ENCODE data around the gene HINT2. TPM values are rescaled to one million over a fixed set of nuclear protein-coding genes. Genes with fewer than 3 reads are reported as not detected.

HINT2 gene
- total and polyA plus RNA-seq, 4 donors, result 19.9 to 112 (median 58.8) TPM

DNA sequence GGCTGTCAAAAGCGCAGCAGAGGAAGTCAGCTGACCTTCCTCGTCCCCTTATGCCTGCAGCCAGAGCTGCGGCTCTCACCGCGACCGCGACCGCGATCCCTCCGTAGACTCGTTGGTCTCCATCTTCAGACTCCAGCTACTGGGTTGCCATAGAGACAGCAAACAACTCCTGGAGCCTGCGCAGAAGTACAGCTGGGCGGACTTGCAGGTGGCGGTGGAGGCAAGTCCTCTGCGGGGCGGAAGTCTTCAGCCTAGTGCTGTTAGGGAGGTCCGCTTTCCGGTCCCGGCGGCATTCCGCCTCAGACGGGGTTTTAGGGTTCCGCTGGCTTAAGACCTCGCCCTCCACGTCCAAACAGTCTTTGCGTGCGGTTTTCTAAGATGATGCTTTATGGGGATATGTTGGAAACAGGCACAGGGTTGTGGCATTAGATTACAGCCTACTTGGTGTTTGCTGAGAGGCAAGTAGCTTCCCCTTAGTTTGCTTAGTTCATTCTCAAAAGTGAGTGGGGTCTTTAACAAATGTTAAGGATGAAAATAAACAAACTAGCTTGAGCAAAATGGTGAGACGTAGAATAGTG is 2.7 kb downstream of the HINT2 start, which contains the start of gene SPAG8:
Gene SPAG8, minus strand, starts transcription at position 238 of the 578 bp plus-strand sequence. Its CDS starts 115 bp downstream, at position 123.
- peak within 1 kb of the TSS in 1 of 2 donors; percentile 51 for H3K9ac ChIP-seq (ENCODE audit: insufficient read depth in 1 of 2, low read length in 2 of 2)
- TF ChIP-seq, protein P1, sequence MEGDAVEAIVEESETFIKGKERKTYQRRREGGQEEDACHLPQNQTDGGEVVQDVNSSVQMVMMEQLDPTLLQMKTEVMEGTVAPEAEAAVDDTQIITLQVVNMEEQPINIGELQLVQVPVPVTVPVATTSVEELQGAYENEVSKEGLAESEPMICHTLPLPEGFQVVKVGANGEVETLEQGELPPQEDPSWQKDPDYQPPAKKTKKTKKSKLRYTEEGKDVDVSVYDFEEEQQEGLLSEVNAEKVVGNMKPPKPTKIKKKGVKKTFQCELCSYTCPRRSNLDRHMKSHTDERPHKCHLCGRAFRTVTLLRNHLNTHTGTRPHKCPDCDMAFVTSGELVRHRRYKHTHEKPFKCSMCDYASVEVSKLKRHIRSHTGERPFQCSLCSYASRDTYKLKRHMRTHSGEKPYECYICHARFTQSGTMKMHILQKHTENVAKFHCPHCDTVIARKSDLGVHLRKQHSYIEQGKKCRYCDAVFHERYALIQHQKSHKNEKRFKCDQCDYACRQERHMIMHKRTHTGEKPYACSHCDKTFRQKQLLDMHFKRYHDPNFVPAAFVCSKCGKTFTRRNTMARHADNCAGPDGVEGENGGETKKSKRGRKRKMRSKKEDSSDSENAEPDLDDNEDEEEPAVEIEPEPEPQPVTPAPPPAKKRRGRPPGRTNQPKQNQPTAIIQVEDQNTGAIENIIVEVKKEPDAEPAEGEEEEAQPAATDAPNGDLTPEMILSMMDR (IDR thresholded peaks at IDR 0.05; ENCODE audit: control extremely low read depth, extremely low read depth), result no peak
- no peaks in the 10 kb centered on the region for H3K27me3 ChIP-seq (ENCODE audit: control insufficient read depth in 3 of 3, insufficient read depth in 3 of 3, low read length in 2 of 3)
- H3K9me3 ChIP-seq (ENCODE audit: control insufficient read depth in 4 of 4, insufficient read depth in 3 of 4, low read length in 3 of 4), result no peaks in the 10 kb centered on the region
- H3K4me1 ChIP-seq (ENCODE audit: control insufficient read depth in 5 of 5, insufficient read depth in 5 of 5, low read length in 5 of 5), result peaks cover 0 to 21% (median 9%) of the 10 kb centered on the region in 5 donors
- peaks cover 0 to 19% (median 8%) of the 10 kb centered on the region in 4 donors for H3K36me3 ChIP-seq (ENCODE audit: control insufficient read depth in 4 of 4, insufficient read depth in 4 of 4, low read length in 4 of 4)
- H3K27ac ChIP-seq (ENCODE audit: low read depth in 1 of 2, low read length in 1 of 2), result peak within 1 kb of the TSS; percentile 65 to 88
- peak within 1 kb of the TSS; percentile 54 for H3K4me3 ChIP-seq
- peak; percentile 95 to 98 (median 96) for DNase-seq
- ATAC-seq (ENCODE audit: insufficient read depth, low FRiP score), result peak; percentile 63
- 1% methylated on average over 28 of the region's 28 CpGs for WGBS, 2 donors

DNA sequence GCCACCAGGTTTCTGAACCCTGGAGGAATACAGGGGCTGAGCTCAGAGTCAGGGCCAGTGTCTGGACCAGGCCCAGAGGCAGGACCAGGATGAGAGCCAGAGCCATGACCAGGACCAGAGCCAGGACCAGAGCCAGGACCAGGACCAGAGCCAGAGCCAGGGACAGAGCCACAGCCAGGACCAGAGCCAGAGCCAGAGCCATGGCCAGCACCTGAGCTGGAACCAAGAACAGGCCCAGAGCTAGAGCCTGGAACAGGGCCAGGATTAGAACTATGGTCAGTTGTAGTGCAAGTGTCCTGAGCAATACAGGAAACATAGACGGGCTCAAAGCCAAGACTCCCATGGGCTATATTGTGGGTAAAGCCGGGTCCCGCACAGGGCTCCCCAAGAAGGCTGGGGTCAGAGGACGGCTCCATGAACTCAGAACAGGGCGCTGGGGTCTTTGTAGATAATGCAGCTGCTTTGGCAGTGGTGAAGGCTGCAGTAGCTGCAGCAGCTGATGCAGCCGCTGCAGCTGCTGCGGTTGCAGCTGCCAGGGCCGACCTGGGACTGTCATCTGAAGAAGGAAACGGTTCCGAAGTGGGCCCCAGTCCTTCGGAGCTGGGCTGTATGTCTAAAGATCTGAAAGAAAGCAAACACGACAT is 3.3 kb downstream of the HINT2 start:
- 11 to 12% methylated on average over 12 of the region's 12 CpGs for WGBS, 2 donors
- TF ChIP-seq, protein P1 (IDR thresholded peaks at IDR 0.05; ENCODE audit: control extremely low read depth, extremely low read depth), result no peak
- no peak for ATAC-seq (ENCODE audit: insufficient read depth, low FRiP score)

DNA sequence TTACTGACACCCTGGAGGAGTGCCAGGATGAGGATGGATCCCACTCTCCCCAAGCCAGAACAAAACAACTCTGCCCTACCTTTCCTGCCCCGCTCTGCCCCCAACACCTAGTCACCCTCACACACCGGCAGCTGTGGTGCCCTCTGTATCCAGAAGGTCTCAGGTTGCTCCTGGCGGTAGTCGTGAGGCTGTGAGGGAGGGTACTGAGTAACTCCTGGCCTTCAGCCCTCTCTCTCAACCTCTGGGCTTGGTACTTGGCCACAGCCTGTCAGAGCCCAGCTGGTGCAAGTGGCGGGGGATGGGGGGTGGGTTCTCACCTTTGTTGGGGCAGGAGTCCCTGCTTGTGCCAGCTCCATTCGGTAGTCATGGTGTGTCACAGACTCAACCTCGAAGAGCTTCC is 4.7 kb downstream of the HINT2 start:
- 90 to 92% methylated on average over 7 of the region's 7 CpGs for WGBS, 2 donors
- H3K4me1 ChIP-seq (ENCODE audit: control insufficient read depth in 5 of 5, insufficient read depth in 5 of 5, low read length in 5 of 5), result peaks cover 0 to 21% (median 9%) of the 10 kb centered on the region in 5 donors
- H3K4me3 ChIP-seq, result no peak overlapping the region
- TF ChIP-seq, protein P1 (IDR thresholded peaks at IDR 0.05; ENCODE audit: control extremely low read depth, extremely low read depth), result no peak
- DNase-seq (no peak), ATAC-seq (ENCODE audit: insufficient read depth, low FRiP score) (no peak)
- H3K36me3 ChIP-seq (ENCODE audit: control insufficient read depth in 4 of 4, insufficient read depth in 4 of 4, low read length in 4 of 4), result peaks cover 0 to 33% (median 19%) of the 10 kb centered on the region in 4 donors
- no peak overlapping the region for H3K9ac ChIP-seq (ENCODE audit: insufficient read depth in 1 of 2, low read length in 2 of 2)
- no peaks in the 10 kb centered on the region for H3K27me3 ChIP-seq (ENCODE audit: control insufficient read depth in 3 of 3, insufficient read depth in 3 of 3, low read length in 2 of 3)
- H3K9me3 ChIP-seq (ENCODE audit: control insufficient read depth in 4 of 4, insufficient read depth in 3 of 4, low read length in 3 of 4), result no peaks in the 10 kb centered on the region
- peak overlapping the region in 1 of 2 donors; percentile 10 for H3K27ac ChIP-seq (ENCODE audit: low read depth in 1 of 2, low read length in 1 of 2)

More for the DNA sequence above, 3.3 kb downstream of the HINT2 start:
- Histone ChIP-seq H3K27me3 (ENCODE audit: control insufficient read depth in 3 of 3, insufficient read depth in 3 of 3, low read length in 2 of 3) (no peaks in the 10 kb centered on the region), H3K9me3 (ENCODE audit: control insufficient read depth in 4 of 4, insufficient read depth in 3 of 4, low read length in 3 of 4) (no peaks in the 10 kb centered on the region), H3K27ac (ENCODE audit: low read depth in 1 of 2, low read length in 1 of 2) (peak overlapping the region; percentile 1 to 65), H3K36me3 (ENCODE audit: control insufficient read depth in 4 of 4, insufficient read depth in 4 of 4, low read length in 4 of 4) (peaks cover 0 to 25% (median 10%) of the 10 kb centered on the region in 4 donors), H3K9ac (ENCODE audit: insufficient read depth in 1 of 2, low read length in 2 of 2) (no peak overlapping the region), H3K4me1 (ENCODE audit: control insufficient read depth in 5 of 5, insufficient read depth in 5 of 5, low read length in 5 of 5) (peaks cover 0 to 21% (median 9%) of the 10 kb centered on the region in 5 donors), H3K4me3 (peak overlapping the region; percentile 54)
- DNase-seq, result peak in 1 of 3 donors; percentile 33
